Heart right ventricle (tissue), 16 donors: ENCODE measurements around the gene PRSS50. TPM values are rescaled to one million over a fixed set of nuclear protein-coding genes. Genes with fewer than 3 reads are reported as not detected.

Experiments used
- ATAC-seq, 8 donors: fragments of 200-7000 bp; cut with Tn5 transposase; one replicate each; pipeline ENCODE4 v1.9.1; 2020; ENCODE audit warnings: mild to moderate bottlenecking in 8 of 8, moderate library complexity in 8 of 8, moderate number of reproducible peaks in 1 of 8
- DNase-seq, 2 donors: peaks; one replicate each; pipeline ENCODE4 v3.0.0-alpha.2; 2020
- H3K27ac ChIP-seq, 10 donors: fragments of 200-600 bp; sonication (generic) in 2 of 10; one replicate each; pipeline versions ENCODE4 v1.5.0 to v1.8.0; 2020 to 2022; ENCODE audit warnings: mild to moderate bottlenecking in 3 of 10
- H3K27me3 ChIP-seq, 7 donors: fragments of 200-600 bp; one replicate each; pipeline ENCODE4 v1.8.0; 2021 to 2022; ENCODE audit warnings: mild to moderate bottlenecking in 2 of 7
- H3K36me3 ChIP-seq, 9 donors: fragments of 200-600 bp; sonication (generic) in 1 of 9; one replicate each; pipeline versions ENCODE4 v1.5.0 to v1.8.0; 2020 to 2022; ENCODE audit warnings: mild to moderate bottlenecking in 2 of 9
- H3K4me1 ChIP-seq, 9 donors: fragments of 200-600 bp; sonication (generic) in 1 of 9; one replicate each; pipeline versions ENCODE4 v1.5.0 to v1.8.0; 2020 to 2022; ENCODE audit warnings: mild to moderate bottlenecking in 4 of 9
- H3K4me3 ChIP-seq, 10 donors: fragments of 200-600 bp; sonication (generic) in 2 of 10; one replicate each; pipeline versions ENCODE4 v1.5.0 to v1.8.0; 2020 to 2022; ENCODE audit warnings: mild to moderate bottlenecking in 7 of 10, moderate library complexity in 2 of 10
- H3K9me3 ChIP-seq, 11 donors: fragments of 200-600 bp in 10 of 11; sonication (generic) in 2 of 11; one replicate each; pipeline versions ENCODE4 v1.5.0 to v1.8.0; 2013 to 2022; ENCODE audit warnings: mild to moderate bottlenecking in 2 of 11, control low read depth in 1 of 11, moderate library complexity in 1 of 11
- CTCF ChIP-seq, 9 donors: fragments of 200-600 bp; sonication (generic) in 2 of 9; IDR thresholded peaks; one replicate each; pipeline versions ENCODE4 v1.5.0 to v1.8.0; 2021 to 2022; ENCODE audit warnings: antibody characterized with exemption in 9 of 9, mild to moderate bottlenecking in 5 of 9, moderate library complexity in 1 of 9
- WGBS, 2 donors: extraction: QIAGEN DNeasy Blood & Tissue Kit; methylation state at CpG; one replicate each; pipeline ENCODE4 v1.1.7; 2013; ENCODE audit warnings: inconsistent platforms in 1 of 2; 5-methylcytosine and 5-hydroxymethylcytosine counted together
- intact Hi-C, 10 donors: fragments of 100-400 bp; cut with DNase I; formaldehyde crosslinking; loops; one replicate each; pipeline versions ENCODE4 v1.11.1 to v1.14.2; 2022
- polyA plus RNA-seq, 2 donors: library from polyadenylated mRNA; stranded (reverse); fragments of 200-250 nt; gene quantifications; one replicate each; pipeline ENCODE4 v1.2.3, GENCODE V29; 2013
- total RNA-seq, 10 donors: library from RNA; stranded (reverse); fragmentation: NEBNext Ultra II Directional in 3 of 10; extraction: Animal tissue kit (Norgen Biotek cat#: 25700) in 3 of 10; gene quantifications; one replicate each; pipeline versions ENCODE4 v1.2.1 to v1.2.4, GENCODE V29; 2021 to 2023
- donor health status: Arrhythmogenic right ventricular cardiomyopathy.
- donor health status: ischemic (EF 13 %, LVEDD 7.1; RV severe dilation, severe dysfunction).
- donor health status: healthy with polysubstance abuse.
- donor health status: DM: no; HTN: yes; CAD: no.
- donor health status: DM: no; HTN: no; CAD: no.
- donor health status: ischemic (EF 25% LVEDD 6.9; RV normal size, moderate dysfunction).
- donor health status: ischemic (EF 25% LVEDD 5.7; RV mildly dilated, moderate dysfunction).
- donor health status: healthy.
- donor health status: DM: yes; HTN: yes; CAD: no.
- donor health status: Ischemic cardiomyopathy.
- donor health status: ischemic (EF 35%, LVEDD 5.7; RV mildly dilated, moderate dysfunction).
- donor health status: nonischemic (EF 11% LVEDD 7.7; RV severe dilation, severe dysfunction).
- donor health status: DM: yes; HTN: yes; CAD: no.
- donor health status: PGD.
- donor health status: ischemic (EF 29% LVEDD 5.4; RV normal size, mild dysfunction).
- donor health status: nonischemic (EF 23%, LVEDD 6.1; RV moderate dilation, normal function).

The PRSS50 gene
- total and polyA plus RNA-seq, 12 donors = 0.09 to 0.88 (median 0.31) TPM; not detected in 2

- intact Hi-C loops = no loop called here
- Histone ChIP-seq H3K9me3 (no peaks in the 10 kb centered on the region), H3K4me1 (no peaks in the 10 kb centered on the region), H3K36me3 (no peaks in the 10 kb centered on the region), H3K27me3 (peaks cover 0 to 18% (median 5%) of the 10 kb centered on the region in 7 donors), H3K27ac (no peak overlapping the region), H3K4me3 (no peak overlapping the region)
- no peak for ATAC-seq
- WGBS, 2 donors = 78 to 87% methylated on average over 2 of the region's 2 CpGs
- no peak for DNase-seq
- TF ChIP-seq CTCF (IDR thresholded peaks at IDR 0.05) = no peak
Observed at GRCh38 chr3:46730819-46731218, 13.2 kb upstream of the PRSS50 start.

DNA sequence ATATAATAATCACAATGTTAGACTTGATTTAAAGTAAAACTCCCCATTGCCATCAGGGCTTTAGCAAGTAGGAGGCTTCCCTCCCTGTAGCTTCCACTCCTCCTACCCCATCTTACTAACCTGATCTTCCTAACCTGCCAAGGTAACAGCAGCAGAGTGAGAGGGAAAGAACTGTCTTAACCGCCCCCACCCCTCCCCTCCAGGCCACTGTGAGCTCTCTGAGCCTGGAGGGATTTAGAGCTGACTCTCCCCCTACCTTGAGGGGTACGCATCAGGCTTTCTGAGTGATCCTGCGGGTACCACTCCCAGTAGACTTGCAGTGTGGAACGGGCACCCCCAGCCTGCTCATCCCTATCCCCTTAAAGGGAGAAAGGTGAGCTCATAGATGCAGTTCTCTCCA lies 11.4 kb upstream of the PRSS50 start:
- intact Hi-C loops = no loop called here
- WGBS, 2 donors = 88 to 90% methylated on average over 4 of the region's 4 CpGs
- H3K4me3 ChIP-seq = no peak overlapping the region
- H3K4me1 ChIP-seq = no peaks in the 10 kb centered on the region
- DNase-seq = no peak
- no peaks in the 10 kb centered on the region for H3K9me3 ChIP-seq
- no peak overlapping the region for H3K27ac ChIP-seq
- H3K27me3 ChIP-seq = peaks cover 0 to 18% (median 3%) of the 10 kb centered on the region in 7 donors
- ATAC-seq = no peak
- H3K36me3 ChIP-seq = no peaks in the 10 kb centered on the region
- no peak for TF ChIP-seq CTCF (IDR thresholded peaks at IDR 0.05)

GRCh38 chr3:46725621-46726314 lies 8.1 kb upstream of the PRSS50 start:
- WGBS, 2 donors = 53 to 55% methylated on average over 6 of the region's 6 CpGs
- no peaks in the 10 kb centered on the region for H3K36me3 ChIP-seq
- intact Hi-C loops = no loop called here
- H3K4me1 ChIP-seq = no peaks in the 10 kb centered on the region
- H3K27ac ChIP-seq = no peak overlapping the region
- no peak overlapping the region for H3K4me3 ChIP-seq
- no peak for DNase-seq
- H3K9me3 ChIP-seq = peaks cover 0 to 2% (median 0%) of the 10 kb centered on the region in 11 donors
- no peak for ATAC-seq
- H3K27me3 ChIP-seq = peaks cover 0 to 13% (median 0%) of the 10 kb centered on the region in 7 donors
- no peak for TF ChIP-seq CTCF (IDR thresholded peaks at IDR 0.05)

GRCh38 chr3:46724424-46724823 lies 6.8 kb upstream of the PRSS50 start:
- ATAC-seq (no peak), DNase-seq (no peak)
- Histone ChIP-seq H3K36me3 (no peaks in the 10 kb centered on the region), H3K4me3 (no peak overlapping the region), H3K4me1 (no peaks in the 10 kb centered on the region), H3K9me3 (peaks cover 0 to 2% (median 0%) of the 10 kb centered on the region in 11 donors), H3K27ac (no peak overlapping the region), H3K27me3 (peaks cover 0 to 12% (median 0%) of the 10 kb centered on the region in 7 donors)
- 71 to 89% methylated on average over 4 of the region's 4 CpGs for WGBS, 2 donors
- intact Hi-C loops = no loop called here
- no peak for TF ChIP-seq CTCF (IDR thresholded peaks at IDR 0.05)
